RPMI7951 (cell line): ENCODE data around the gene RAB2B. TPM values are rescaled to one million over a fixed set of nuclear protein-coding genes. Genes with fewer than 3 reads are reported as not detected.
"Not testable (repeated sequence)": the region's sequence is repeated elsewhere in the genome, so short reads cannot be mapped to it uniquely, and the experiment has no call there.

Experiments used
- DNase-seq: peaks from one replicate; pipeline ENCODE4 v3.0.0-alpha.2; 2012; ENCODE audit warnings: low read depth
- total RNA-seq: library from RNA; depleted of rRNA; stranded (reverse); fragments of >200 nt; shearing (Covaris generic); gene quantifications from 2 replicates; pipeline ENCODE4 v1.2.3, GENCODE V29; 2014

RAB2B gene
- total RNA-seq, 1 experiment from 2014 or later: 12.6 TPM

GRCh38 chr14:21494902-21495762, 18.4 kb upstream of the RAB2B start:
- no peak for DNase-seq

GRCh38 chr14:21486640-21487087, 9.9 kb upstream of the RAB2B start:
- no peak for DNase-seq

GRCh38 chr14:21476523-21476924, 235 bp downstream of the RAB2B start:
- peak; percentile 67 for DNase-seq

- no peak for DNase-seq
Measured at GRCh38 chr14:21475767-21476522, 814 bp downstream of the RAB2B start.

GRCh38 chr14:21467616-21468015, 9.1 kb downstream of the RAB2B start:
- peak; percentile 54 for DNase-seq

GRCh38 chr14:21455912-21456667, 20.7 kb downstream of the RAB2B start, which contains the start of gene CHD8:
CHD8 (minus strand) TSS chr14:21456123; CDS start chr14:21431643, 24,480 bp downstream.
- DNase-seq: peak; percentile 99

GRCh38 chr14:21455592-21455911, 21.2 kb downstream of the RAB2B start:
- DNase-seq: no peak

- DNase-seq: no peak
Measured at GRCh38 chr14:21454843-21455544, 21.8 kb downstream of the RAB2B start.

GRCh38 chr14:21449899-21450216, 26.9 kb downstream of the RAB2B start:
- no peak for DNase-seq

- not testable (repeated sequence) for DNase-seq
Measured at GRCh38 chr14:21442657-21443056, 34.1 kb downstream of the RAB2B start.

GRCh38 chr14:21440859-21441258, 35.9 kb downstream of the RAB2B start:
- no peak for DNase-seq

- peak; percentile 99 for DNase-seq
Measured at GRCh38 chr14:21437063-21437901, 39.5 kb downstream of the RAB2B start.

- DNase-seq: no peak
Measured at GRCh38 chr14:21436567-21437062, 40.1 kb downstream of the RAB2B start.

- no peak for DNase-seq
Measured at GRCh38 chr14:21431126-21431525, 45.6 kb downstream of the RAB2B start.

- DNase-seq: peak; percentile 4
Measured at GRCh38 chr14:21428930-21429329, 47.8 kb downstream of the RAB2B start.

- no peak for DNase-seq
Measured at GRCh38 chr14:21426692-21427091, 50.1 kb downstream of the RAB2B start.

- no peak for DNase-seq
Measured at GRCh38 chr14:21419528-21419927, 57.2 kb downstream of the RAB2B start.

GRCh38 chr14:21415329-21415728, 61.4 kb downstream of the RAB2B start:
- no peak for DNase-seq

- no peak for DNase-seq
Measured at GRCh38 chr14:21414137-21414631, 62.6 kb downstream of the RAB2B start.
